Astrocyte (in vitro differentiated cells and primary cell): ENCODE measurements around the gene DHX58.

Experiments
- EZH2 ChIP-seq: IDR thresholded peaks from 2 replicates; pipeline ENCODE4 v1.6.1; 2012; ENCODE audit warnings: mild to moderate bottlenecking, low read length, inconsistent platforms; ENCODE audit not compliant: insufficient read depth
- TF ChIP-seq, protein P1 (sequence below): IDR thresholded peaks from 2 replicates; pipeline ENCODE4 v1.5.1; 2011; ENCODE audit warnings: low read depth, mild to moderate bottlenecking, inconsistent platforms, low read length, moderate library complexity; ENCODE audit not compliant: insufficient read depth

GRCh38 chr17:42125565-42125964 lies 13.1 kb upstream of the DHX58 start:
- TF ChIP-seq, protein P1, sequence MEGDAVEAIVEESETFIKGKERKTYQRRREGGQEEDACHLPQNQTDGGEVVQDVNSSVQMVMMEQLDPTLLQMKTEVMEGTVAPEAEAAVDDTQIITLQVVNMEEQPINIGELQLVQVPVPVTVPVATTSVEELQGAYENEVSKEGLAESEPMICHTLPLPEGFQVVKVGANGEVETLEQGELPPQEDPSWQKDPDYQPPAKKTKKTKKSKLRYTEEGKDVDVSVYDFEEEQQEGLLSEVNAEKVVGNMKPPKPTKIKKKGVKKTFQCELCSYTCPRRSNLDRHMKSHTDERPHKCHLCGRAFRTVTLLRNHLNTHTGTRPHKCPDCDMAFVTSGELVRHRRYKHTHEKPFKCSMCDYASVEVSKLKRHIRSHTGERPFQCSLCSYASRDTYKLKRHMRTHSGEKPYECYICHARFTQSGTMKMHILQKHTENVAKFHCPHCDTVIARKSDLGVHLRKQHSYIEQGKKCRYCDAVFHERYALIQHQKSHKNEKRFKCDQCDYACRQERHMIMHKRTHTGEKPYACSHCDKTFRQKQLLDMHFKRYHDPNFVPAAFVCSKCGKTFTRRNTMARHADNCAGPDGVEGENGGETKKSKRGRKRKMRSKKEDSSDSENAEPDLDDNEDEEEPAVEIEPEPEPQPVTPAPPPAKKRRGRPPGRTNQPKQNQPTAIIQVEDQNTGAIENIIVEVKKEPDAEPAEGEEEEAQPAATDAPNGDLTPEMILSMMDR: no peak
- no peak for TF ChIP-seq EZH2
